GM23338 (cell line): ENCODE measurements around the gene LMO7.

ENCODE experiments used
- CREB1 ChIP-seq: fragments of 250-450 bp; sonication (Bioruptor Pico); IDR thresholded peaks from 2 replicates; pipeline ENCODE4 v1.5.0; 2020; ENCODE audit warnings: low read depth, mild to moderate bottlenecking, moderate library complexity
- CTCF ChIP-seq, 2 experiments: fragments of 200-600 bp in 1 of 2; sonication (generic) in 1 of 2; conservative IDR thresholded peaks; 2 replicates each; pipeline versions ENCODE4 v1.5.1 to v1.6.1; 2016 to 2017; ENCODE audit warnings: antibody characterized with exemption in 2 of 2, low read depth in 2 of 2, mild to moderate bottlenecking in 2 of 2, moderate library complexity in 1 of 2
- ETS1 ChIP-seq: IDR thresholded peaks from 2 replicates; pipeline ENCODE4 v1.6.1; 2016; ENCODE audit warnings: antibody characterized with exemption
- EZH2 ChIP-seq: fragments of 200-600 bp; sonication (generic); IDR thresholded peaks from one replicate; pipeline ENCODE4 v1.8.0; 2017; ENCODE audit warnings: antibody characterized with exemption, mild to moderate bottlenecking, low read depth; ENCODE audit not compliant: unreplicated experiment
- EZH2phosphoT487 ChIP-seq: fragments of 200-600 bp; sonication (generic); IDR thresholded peaks from one replicate; pipeline ENCODE4 v1.8.1; 2018; ENCODE audit warnings: antibody characterized with exemption; ENCODE audit not compliant: unreplicated experiment
- POLR2AphosphoS5 ChIP-seq: IDR thresholded peaks from 2 replicates; pipeline ENCODE4 v1.6.1; 2016; ENCODE audit warnings: antibody characterized with exemption, low read depth

GRCh38 chr13:75723901-75724300, 87.8 kb downstream of the LMO7 start:
- TF ChIP-seq CTCF (conservative IDR thresholded peaks at IDR 0.05; ENCODE audit: low read depth in 2 of 2) (no peak), EZH2 (no peak), CREB1 (no peak), EZH2phosphoT487 (no peak), POLR2AphosphoS5 (no peak), ETS1 (no peak)
